ENCODE measurements around the gene GAGE13. TPM values are rescaled to one million over a fixed set of nuclear protein-coding genes. Genes with fewer than 3 reads are reported as not detected.
"Not testable (repeated sequence)": the region's sequence is repeated elsewhere in the genome, so short reads cannot be mapped to it uniquely, and the experiment has no call there.

Gene GAGE13
- total RNA-seq, 2 donors from 2014 or later, result not detected

DNA sequence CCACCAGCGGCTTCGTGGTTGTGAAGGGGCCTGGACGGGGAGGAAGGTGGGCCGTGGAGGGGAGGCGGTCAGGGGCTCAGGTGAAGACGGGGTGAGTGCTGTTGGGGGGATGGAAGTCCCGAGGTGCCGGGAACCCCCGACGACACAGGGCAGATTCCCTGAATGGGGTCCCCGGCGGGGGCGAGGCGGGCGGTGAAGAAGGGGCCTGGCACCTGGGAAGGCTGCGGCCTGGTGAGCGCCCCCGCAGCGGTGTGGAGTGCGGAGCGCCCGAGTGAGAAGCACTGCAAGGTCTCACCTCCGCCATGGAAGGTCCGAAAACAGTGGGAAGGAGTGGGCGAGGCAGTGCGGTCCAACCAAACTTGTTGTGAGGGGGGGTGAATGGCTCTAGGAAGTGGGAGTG is 459 bp downstream of the GAGE13 start:
- H3K27ac ChIP-seq; H3K4me1 ChIP-seq; H3K36me3 ChIP-seq (replicated peaks in 1 of 2; ENCODE audit: insufficient read depth in 1 of 2, low read depth in 2 of 2); intact Hi-C loops (cut with DNase I); ATAC-seq; H3K27me3 ChIP-seq; H3K9me3 ChIP-seq; DNase-seq; H3K4me3 ChIP-seq: not testable (repeated sequence)
- 97% methylated on average over 16 of the region's 26 CpGs; no CpG with 5 or more reads in 1 of the 2 donors for WGBS, 2 donors
- TF ChIP-seq POLR2A (IDR thresholded peaks at IDR 0.05), result peak in 1 of 3 donors; percentile 13

DNA sequence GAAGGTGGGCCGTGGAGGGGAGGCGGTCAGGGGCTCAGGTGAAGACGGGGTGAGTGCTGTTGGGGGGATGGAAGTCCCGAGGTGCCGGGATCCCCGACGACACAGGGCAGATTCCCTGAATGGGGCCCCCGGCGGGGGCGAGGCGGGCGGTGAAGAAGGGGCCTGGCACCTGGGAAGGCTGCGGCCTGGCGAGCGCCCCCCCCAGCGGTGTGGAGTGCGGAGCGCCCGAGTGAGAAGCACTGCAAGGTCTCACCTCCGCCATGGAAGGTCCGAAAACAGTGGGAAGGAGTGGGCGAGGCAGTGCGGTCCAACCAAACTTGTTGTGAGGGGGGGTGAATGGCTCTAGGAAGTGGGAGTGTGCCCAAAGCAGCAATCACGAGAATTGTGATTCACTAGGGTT is 10.1 kb downstream of the GAGE13 start:
- H3K27ac ChIP-seq; H3K4me3 ChIP-seq; intact Hi-C loops (cut with DNase I); H3K9me3 ChIP-seq; H3K27me3 ChIP-seq; ATAC-seq; H3K4me1 ChIP-seq; H3K36me3 ChIP-seq (replicated peaks in 1 of 2; ENCODE audit: insufficient read depth in 1 of 2, low read depth in 2 of 2): not testable (repeated sequence)
- 95% methylated on average over 11 of the region's 24 CpGs; no CpG with 5 or more reads in 1 of the 2 donors for WGBS, 2 donors
- peak in 1 of 4 donors; percentile 30 for DNase-seq

DNA sequence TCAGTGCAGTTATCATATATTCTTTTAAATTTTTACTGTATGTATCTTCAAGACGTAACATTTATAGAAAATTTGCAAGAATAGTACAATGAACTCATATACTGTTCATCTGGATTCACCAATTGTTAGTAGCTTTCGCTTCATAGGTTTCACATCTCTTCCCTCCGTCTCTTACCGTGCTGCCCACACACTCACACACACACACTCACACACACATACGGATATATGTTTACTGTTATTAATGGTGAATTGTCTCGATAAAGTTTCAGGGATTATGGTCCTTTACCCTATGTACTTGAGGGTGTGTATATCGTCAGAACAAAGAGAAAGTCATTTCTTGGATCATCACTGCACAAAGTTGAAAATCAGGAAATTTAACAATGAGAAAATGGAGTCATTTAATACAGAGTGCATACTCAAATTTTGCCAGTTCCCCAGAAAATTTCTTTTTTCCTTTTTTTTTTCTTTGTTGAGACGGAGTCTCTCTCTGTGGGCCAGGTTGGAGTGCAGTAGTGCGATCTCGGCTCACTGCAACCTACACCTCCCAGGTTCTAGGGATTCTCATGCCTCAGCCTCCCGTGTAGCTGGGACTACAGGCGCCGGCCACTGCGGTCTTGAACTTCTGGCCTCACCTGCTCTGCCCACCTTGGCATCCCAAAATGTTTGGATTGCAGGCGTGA is 13.3 kb downstream of the GAGE13 start:
- H3K4me3 ChIP-seq; intact Hi-C loops (cut with DNase I); H3K4me1 ChIP-seq; H3K27me3 ChIP-seq; H3K27ac ChIP-seq; H3K36me3 ChIP-seq (replicated peaks in 1 of 2; ENCODE audit: insufficient read depth in 1 of 2, low read depth in 2 of 2); ATAC-seq; DNase-seq; H3K9me3 ChIP-seq: not testable (repeated sequence)
- WGBS, 2 donors, result 69 to 75% methylated on average over 14 of the region's 15 CpGs

DNA sequence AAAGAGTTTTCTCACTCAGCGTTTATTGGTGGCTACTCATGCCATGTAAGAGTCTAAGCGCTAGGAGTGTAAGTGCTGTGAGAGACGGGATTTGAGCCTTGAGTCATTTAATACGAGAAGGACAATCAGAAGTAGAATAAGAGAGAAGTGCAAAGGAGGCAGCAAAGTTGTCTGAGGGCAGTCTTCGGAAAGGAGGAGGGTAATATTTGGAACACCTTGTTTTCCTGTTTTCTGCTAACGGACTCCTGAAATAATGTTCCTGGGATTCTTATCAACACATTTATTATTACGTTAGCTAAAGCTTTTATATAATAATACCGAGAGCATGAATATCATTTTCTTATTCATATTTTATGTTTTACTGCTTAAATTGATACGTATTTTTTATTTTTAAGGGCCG is 14.0 kb downstream of the GAGE13 start:
- not testable (repeated sequence) for H3K27ac ChIP-seq, H3K4me1 ChIP-seq
- WGBS, 2 donors, result 67 to 95% methylated on average over 8 of the region's 10 CpGs

DNA sequence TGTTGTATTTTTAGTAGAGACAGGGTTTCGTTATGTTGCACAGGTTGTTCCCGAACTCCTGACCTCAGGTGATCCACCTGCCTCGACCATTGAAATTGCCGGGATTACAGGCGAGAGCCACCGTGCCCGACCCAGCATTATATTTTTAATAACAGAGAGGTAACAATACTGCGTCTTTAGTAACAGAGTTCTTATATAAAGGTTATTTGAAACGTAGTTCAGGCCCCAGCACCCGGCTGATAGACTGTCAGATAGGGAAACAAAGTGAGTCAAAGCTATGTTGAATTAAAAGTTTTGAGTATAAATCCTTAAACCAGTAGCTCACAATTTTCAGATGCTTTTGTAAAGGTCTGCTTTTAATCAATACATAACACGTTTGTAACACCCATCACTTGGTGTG is 14.8 kb downstream of the GAGE13 start:
- intact Hi-C loops (cut with DNase I); H3K27ac ChIP-seq; H3K36me3 ChIP-seq (replicated peaks in 1 of 2; ENCODE audit: insufficient read depth in 1 of 2, low read depth in 2 of 2); H3K4me3 ChIP-seq; H3K9me3 ChIP-seq; H3K4me1 ChIP-seq; H3K27me3 ChIP-seq; ATAC-seq: not testable (repeated sequence)
- 68 to 73% methylated on average over 9 to 11 of the region's 11 CpGs for WGBS, 2 donors
- peak in 1 of 4 donors; percentile 24 for DNase-seq

More for the DNA sequence above, 14.0 kb downstream of the GAGE13 start:
- H3K36me3 ChIP-seq (replicated peaks in 1 of 2; ENCODE audit: insufficient read depth in 1 of 2, low read depth in 2 of 2); H3K4me3 ChIP-seq; H3K9me3 ChIP-seq; DNase-seq; intact Hi-C loops (cut with DNase I); ATAC-seq; H3K27me3 ChIP-seq: not testable (repeated sequence)

Other genes starting within 250 kb of the GAGE13 start
- 10 to 100 TPM; 12.9 to 15.3 TPM for gene GPKOW, start 207.8 kb upstream of the GAGE13 start, total RNA-seq
- 10 to 100 TPM; 13.2 to 40.9 TPM for gene MAGIX, start 168.8 kb upstream of the GAGE13 start, total RNA-seq
- 10 to 100 TPM; 19.4 to 30.1 TPM for gene PLP2, start 159.7 kb upstream of the GAGE13 start, total RNA-seq
- 10 to 100 TPM in 1 of 2 donors, 1 to 10 TPM in 1; 7.5 to 13.2 TPM for gene PRICKLE3, start 145.2 kb upstream of the GAGE13 start, total RNA-seq
- gene SYP, start 131.4 kb upstream of the GAGE13 start, total RNA-seq, result 1 to 10 TPM; 5.4 to 6.6 TPM
- under 1 TPM in 1 of 2 donors, not detected in 1; 0.26 TPM for gene CACNA1F, start 98.2 kb upstream of the GAGE13 start, total RNA-seq
- 1 to 10 TPM; 8.2 to 9.1 TPM for gene CCDC22, start 96.1 kb upstream of the GAGE13 start, total RNA-seq
- not detected for gene FOXP3, start 66.9 kb upstream of the GAGE13 start, total RNA-seq
- gene PPP1R3F, start 61.8 kb upstream of the GAGE13 start, total RNA-seq, result 10 to 100 TPM in 1 of 2 donors, 1 to 10 TPM in 1; 3.0 to 16.3 TPM
- gene GAGE10, start 27.9 kb upstream of the GAGE13 start, total RNA-seq, result not detected
- gene GAGE12J, start 9.5 kb upstream of the GAGE13 start, total RNA-seq, result not detected
- not detected for gene GAGE12C, start 200.6 kb downstream of the GAGE13 start, total RNA-seq
- not detected for gene GAGE12D, start 210.2 kb downstream of the GAGE13 start, total RNA-seq
- gene GAGE12E, start 219.7 kb downstream of the GAGE13 start, total RNA-seq, result not detected
- not detected for gene GAGE12F, start 229.3 kb downstream of the GAGE13 start, total RNA-seq
- not detected for gene GAGE12G, start 238.8 kb downstream of the GAGE13 start, total RNA-seq
- gene GAGE12H, start 248.4 kb downstream of the GAGE13 start, total RNA-seq, result not detected

All from body of pancreas (tissue), 4 donors.